Activated naive CD4-positive, alpha-beta T cell treated with anti-CD3 and anti-CD28 coated beads, Interleukin-2, amount 50 U/mL, for 16 hours (primary cell): ENCODE results near the gene SART3.
"Not testable (repeated sequence)": the region's sequence is repeated elsewhere in the genome, so short reads cannot be mapped to it uniquely, and the experiment has no call there.

ENCODE experiments used
- DNase-seq: peaks from one replicate; pipeline ENCODE4 v3.0.0-alpha.2; 2020

The SART3 gene

DNA sequence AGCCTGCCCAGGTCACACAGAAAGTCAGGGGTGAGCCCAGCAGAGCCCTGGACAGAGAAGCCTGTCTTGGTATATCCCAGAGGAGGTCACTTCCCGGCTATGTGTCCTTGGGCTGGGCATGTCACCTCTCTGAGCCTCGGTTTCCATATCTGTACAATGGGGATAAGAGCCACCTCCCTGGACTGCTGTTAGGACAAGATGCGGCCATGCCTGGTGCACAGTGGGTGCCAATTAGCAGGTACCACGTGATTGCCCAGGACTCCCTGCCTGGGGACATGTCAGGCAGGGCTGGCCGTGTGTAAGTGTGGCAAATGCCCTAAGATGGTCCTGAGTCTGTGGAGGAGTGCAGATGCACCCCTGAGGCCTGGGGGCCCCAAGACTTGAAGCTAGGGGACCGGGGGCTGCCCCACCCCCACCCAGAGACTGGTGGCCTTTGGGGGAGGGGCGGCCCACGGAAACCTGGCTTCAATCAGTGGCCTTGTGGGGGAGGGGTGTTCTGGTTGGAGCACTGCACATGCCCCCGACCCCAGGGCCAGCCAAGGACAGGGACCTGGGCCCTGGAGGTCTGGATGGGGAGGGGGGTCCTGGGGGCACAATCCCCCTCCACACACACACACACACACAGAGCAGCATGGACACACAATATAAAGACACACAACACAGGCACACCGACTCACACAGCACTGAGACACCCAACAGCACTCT, 36.0 kb upstream of the SART3 start:
- no peak for DNase-seq

DNA sequence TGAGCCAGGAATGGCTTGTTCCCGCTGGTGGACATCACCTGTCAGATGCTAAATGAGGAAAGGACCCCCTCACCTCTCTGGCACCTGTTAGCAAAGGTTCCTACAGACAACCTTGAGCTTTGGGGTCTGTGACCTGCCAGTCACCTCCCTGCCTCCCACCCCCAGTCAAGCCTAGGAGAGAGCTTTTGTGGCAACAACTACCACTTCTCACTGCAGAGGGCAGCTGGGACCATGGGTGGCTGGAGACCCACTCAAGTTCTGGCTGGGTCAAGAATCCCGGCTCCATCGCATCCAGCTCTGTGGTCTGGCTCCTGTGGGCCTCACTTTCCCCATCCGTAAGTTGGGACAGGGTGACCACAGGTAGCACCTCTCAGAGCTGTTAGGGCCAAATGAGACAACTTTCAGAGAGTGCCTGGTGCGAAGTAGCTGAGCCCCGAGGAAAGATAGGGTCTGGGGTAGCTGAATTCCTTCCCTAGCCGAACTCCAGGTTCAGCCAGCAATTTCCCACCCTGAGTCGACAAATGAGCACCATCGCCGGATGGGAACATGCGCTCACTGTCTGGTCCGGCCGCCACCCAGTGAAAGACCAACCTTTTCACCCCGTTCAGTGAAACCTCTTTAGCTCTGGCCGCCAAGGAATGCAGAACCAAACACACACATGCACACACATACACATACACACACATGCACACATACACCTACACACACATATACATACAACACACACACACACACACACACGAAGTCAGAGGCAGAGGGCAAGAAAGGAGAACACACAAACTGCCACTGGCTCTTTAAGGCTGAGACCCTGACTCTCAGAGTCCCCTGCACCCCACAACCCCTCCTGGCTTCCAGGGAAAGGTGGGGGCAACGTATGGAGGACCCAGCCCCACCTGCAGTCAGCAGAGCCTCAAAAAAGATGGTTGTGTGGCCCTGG, 35.0 kb upstream of the SART3 start:
- no peak for DNase-seq

DNA sequence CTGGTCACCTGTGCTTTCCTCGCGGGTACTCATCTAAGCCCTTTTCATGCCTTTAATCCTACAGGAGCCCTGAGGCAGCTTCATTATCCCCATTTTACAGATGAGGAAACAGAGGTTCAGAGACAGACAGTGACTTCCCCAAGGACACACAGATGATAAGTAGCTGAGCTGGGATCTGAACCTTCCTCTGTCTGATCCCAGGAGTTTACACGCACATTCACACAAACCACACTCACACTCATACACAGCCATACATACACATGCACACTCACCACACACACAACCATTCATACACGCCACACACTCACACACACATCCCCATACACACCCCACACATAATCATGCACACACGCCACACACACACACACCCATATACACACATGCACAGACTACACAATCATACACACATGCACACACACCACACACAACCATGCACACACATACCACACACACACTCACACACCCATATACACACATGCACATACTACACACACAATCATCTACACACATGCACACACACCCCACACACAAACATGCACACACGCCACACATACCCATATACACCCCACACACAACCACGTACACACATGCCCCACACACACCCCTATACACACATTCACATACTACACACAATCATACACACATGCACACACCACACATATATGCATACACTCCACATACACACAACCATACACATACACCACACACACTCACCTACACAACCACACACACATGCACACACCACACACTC, 34.2 kb upstream of the SART3 start:
- no peak for DNase-seq

DNA sequence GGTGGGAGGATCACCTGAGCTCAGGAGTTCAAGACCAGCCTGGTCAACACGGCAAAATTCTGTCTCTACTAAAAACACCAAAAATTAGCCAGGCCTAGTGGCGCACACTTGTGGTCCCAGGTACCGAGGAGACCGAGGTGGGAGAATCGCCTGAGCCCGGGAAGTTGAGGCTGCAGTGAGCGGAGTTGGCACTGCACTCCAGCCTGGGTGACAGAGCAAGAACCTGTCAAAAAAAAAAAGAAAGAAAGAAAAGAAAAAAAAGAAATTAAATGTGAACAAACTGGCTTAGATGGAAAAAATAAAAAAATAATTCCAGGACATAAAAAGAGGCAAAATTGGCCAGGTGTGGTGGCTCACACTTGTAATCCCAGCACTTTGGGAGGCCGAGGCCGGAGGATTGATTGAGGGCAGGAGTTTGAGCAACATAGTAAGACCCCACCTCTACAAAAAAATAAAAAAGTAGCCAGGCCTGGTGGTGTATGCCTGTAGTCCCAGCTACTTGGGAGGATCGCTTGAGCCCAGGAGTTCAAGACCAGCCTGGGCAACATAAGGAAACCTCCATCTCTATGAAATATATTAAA, 33.4 kb upstream of the SART3 start:
- no peak for DNase-seq

DNA sequence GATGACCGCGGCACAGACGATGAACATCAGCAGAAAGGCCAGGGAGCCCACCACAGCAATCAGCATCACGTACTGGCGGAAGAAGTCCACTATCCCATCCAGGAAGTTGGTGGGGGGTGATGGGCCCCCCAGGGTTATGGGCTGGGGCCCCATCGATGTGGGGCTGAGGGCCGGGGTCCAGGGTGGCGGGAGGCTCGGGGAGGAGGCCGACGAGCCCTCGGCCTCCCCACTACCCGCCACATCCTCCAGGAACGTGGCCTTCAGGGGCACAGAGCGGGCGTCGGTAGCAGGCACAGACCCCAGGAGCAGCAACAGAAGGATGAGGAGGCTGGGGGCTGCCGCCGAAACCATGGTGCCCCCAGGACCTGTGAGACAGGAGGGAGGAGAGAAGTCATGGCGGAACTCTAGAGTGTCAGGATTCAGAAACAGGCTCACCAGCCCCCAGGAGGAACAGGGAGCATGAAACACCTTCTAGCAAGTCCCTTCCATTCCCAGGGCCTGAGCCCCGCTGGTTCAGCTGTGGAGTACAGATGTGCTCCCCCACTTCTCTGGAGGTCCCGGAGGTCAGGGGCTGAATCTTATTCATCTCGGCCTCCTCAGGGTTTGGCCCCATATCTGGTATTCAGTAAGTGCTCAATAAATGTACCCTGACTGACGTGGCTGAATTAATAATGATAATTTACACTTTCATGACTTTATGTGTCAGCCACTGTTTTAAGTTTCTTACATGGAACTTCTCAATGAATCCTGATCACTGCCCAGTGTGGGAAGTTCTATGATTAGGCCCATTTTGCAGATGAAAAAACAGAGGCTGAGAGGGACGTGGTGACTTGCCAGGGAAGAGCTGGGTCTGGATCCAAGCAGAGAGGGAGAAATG, 31.3 kb upstream of the SART3 start:
- DNase-seq, result no peak

DNA sequence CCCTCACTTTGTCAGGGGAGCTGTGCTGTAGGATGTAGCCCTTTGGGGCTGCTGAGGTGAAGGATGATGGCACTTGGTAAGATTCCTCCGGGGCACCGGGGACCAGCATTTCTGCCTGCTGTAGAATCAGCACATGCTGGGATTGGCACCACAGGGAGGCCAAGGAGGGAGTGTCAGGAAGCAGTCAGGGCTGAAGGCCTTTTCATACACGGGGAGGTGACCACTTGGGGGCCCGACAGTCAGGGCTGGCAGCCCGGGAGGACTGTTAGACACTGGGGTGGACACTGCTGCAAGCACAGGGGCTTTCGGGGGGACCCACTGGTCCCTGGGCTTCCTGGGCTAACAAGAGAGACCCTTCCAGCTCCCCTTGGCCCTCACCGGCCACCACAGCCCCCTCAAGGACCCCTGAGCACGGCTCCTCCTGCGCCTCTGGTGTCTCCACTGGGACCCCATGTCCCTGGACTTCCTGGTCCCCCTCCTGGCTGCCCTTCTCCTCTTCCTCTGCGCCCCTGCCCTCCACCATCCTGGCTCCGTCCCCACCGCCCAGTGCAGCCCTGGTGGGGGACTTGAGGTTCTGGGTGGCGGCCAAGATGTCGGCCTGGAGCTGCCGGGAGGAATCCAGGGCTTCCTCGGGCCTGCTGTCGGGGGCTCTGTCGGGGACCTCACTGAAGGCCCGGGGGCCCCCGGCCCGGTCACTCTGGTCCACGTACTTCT, 30.5 kb upstream of the SART3 start:
- DNase-seq, result no peak

DNA sequence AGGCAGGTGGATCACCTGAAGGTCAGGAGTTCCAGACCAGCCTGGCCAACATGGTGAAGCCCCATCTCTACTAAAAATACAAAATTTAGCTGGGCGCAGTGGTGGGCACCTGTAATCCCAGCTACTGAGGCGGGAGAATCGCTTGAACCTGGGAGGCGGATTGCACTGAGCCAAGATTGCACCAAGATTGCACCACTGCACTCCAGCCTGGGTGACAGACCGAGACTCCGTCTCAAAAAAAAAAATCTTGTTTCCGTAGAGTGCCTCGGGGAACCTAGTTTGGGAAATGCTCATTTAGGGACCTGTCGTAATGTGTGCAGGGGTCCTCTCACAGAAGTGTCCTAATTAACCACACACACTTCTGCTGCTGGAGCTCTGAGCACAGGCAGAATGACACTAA, 29.5 kb upstream of the SART3 start:
- not testable (repeated sequence) for DNase-seq

DNA sequence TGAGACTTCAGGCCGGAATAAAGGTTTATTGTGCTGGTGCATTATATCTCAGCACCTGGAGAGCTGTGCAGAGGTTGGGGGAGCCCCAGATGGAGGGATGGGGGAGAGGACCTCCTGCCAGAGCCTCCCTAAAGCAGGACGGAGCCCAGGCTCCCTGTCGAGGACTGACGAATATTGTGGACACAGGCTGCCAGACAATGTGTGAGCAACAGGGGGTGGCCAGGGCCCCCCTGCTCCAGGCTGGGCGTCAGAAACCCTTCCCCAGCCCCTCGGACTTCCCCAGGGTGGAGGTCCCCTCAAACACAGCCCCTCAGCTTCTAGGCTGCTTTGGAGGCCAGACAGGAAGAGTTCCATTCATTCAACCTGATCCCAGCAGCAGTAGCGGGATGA, 28.9 kb upstream of the SART3 start:
- DNase-seq, result no peak

DNA sequence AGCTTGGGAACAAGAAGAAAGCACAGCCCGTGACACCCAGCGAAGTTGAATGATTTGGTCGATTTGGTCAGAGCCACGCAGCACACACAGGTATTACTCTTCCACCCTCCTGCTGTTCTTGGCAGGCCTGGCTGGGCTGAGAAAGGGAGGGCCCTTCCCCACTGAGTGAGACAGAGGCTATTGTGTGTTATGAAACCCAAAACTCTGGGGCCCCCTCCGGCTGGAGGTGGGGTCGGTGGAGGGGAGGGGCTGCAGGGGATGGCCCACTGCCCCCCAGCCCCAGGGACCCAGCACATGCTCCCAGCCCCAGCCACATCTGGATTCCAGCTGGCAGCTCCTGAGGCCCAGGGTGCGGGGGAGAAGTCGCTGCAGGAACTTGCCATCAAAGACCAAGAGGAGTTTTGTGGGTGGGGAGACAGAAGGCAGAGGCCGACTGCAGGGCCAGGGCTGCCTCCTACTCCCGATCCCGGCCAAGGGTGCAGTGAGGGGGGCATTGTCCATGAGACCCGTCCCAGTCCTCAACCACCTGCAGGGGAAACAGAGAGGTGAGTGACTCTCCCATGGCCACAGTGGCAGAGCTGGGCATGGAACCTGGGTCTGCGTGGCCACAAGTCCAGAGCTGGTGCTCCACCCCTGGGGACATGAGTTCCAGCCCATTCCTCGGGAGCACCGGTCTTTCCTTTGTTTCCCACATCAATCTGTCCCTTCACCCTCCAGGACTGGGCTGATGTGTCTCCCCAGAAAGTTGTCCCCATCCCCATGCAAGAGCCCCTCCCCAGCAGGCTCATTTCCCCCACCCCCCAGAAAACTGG, 28.3 kb upstream of the SART3 start:
- DNase-seq, result no peak

DNA sequence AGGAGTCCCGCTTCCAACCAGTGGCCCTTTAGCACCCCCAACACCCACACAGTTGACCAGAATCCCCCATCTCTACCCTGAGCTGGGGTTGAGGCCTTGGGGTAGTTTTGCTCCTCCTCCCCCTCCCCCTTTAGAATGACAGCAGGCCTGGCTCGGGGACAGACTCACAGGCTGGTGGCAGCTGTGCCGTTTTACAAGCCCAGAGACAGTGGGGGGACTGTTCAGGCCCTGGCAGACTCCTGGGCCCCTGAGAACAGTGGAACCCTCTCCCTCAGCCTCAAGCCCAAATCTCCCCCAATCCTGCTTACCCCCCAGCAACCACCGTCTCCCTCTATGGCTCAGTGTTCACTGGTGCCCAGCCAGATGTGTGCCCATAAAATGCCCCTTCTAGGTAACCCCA, 26.9 kb upstream of the SART3 start:
- no peak for DNase-seq

DNA sequence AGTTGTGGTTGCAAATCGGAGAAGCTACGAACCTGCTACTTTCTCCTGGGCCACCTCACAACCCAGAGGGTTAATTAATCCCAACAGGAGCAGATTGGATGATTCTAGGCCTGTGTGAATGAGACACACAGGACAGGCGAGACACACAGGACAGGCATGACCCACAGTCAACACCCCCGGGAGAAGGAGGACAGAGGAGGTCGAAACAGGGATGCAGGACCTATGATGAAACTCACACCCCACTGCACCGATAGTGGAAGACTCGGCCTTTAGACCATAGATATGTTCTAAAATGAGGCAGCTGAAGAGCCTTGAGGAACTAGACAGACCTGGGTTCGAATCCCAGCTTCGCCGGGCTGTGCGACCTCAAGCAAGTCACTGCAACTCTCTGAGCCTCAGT, 25.3 kb upstream of the SART3 start:
- no peak for DNase-seq

DNA sequence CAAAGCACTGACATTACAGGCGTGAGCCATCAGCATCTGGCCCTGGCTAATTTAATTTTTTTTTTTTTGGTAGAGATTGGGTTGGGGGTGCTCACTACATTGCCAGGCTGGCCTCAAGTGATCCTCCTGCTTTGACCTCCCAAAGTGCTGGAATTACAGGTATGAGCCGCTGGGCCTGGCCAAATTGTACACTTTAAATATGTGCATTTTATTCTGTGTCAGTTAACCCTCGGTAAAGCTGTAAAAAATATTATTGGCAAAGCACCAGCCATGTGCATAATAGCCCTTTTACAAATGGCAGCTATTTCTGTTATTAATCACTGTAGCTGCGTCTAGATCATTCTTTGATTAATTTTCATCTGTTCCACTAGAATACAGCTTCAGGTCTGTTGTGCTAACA, 24.9 kb upstream of the SART3 start:
- DNase-seq, result no peak

DNA sequence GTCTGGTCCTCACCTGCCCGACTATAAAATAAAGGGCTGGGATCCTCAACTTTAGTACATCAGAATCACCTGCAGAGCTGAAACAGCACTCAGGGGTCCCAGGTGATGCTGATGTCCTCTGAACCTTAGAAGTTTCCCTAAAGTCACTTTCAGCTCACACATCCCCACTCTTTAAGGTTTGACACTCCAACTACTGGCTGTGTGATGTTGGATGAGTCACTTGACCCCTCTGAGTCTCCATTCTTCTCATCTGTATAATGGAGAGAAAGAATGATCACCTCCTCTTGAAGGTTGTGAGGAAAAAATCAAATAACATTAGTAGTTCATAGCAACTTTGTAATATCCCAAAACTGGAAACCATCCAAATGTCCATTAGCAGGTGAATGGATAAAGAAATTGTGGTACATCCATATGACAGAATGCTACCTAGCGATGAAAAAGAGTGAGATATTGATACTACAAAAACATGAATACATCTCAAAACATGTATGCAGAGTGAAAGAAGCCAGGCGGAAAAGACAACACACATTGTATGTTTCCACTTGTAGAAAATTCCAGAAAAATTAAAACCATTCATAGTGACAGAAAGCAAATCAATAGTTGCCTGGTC, 23.6 kb upstream of the SART3 start:
- no peak for DNase-seq

DNA sequence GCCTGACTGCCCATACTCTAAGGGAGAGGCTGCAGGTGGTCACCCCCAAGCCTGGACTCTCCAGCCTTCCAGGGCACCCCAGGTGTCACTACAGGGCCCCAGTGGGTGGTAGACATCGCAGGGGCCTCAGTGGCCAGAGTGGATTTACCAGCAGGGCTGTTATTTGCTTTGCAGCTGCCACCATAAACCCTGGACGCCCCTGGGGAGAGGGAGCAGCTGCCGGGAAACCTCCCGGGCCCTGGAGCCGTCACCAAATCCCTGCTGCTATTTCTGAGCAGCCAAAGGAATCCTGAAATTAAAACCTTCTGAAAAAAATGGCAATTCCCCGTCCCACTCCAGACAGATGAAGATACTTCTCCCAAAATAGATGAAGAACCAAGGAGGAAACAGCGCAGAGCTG, 23.0 kb upstream of the SART3 start:
- no peak for DNase-seq

DNA sequence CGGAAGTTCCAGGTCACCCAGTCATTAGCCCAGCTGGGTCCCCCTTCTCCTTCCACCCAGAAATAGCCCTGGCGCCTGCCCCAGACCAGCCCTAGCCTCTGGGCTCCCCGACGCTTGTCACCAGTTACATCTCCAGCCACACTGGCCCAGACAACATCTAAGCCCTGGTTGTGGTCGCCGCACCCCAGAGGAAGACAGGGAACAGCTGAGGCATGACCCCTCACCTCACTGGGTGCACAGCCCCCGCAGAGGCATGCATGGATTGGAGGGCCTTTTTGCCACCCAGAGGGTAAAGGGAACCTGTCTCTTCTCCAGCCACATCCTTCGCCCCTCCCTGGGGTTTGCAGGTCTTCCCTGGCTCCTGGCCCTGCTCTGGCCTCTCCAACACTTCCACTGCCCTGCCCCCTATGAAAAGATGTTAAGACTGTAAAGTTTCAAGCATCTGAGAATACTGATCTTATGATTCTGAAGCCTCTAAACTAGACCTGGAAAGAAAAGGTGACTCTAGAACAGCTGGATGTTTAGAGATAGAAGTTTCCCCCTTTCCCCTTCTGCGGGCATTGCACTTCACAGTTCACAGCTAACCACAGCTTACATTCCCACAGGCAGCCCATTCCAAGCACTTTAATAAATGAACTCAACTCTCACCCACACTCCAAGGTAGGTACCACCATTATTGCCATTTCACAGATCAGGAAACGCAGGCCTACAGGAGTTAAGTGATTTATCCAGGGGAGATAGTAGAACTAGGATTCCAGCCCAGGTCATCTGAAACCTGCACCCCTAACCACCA, 22.2 kb upstream of the SART3 start:
- DNase-seq, result no peak

DNA sequence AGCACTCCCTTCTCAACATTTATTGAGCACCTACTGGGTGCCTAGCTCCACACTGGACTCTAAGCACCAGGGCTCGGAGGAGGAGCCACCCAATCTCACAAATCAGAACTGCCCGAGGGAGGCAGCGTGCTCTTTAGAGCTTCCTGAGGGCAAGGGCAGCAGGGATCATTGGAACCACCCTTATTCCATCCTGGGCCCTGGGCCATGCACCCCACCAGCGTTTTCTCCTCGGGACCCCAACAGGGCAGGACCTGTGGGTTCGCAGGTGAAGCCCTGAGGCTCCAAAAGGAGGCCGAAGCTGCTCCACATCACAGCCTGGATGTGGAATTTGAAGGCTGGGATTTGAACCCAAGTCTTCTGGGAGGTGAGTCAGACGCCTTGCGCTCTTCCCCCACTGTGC, 21.5 kb upstream of the SART3 start:
- DNase-seq, result no peak

DNA sequence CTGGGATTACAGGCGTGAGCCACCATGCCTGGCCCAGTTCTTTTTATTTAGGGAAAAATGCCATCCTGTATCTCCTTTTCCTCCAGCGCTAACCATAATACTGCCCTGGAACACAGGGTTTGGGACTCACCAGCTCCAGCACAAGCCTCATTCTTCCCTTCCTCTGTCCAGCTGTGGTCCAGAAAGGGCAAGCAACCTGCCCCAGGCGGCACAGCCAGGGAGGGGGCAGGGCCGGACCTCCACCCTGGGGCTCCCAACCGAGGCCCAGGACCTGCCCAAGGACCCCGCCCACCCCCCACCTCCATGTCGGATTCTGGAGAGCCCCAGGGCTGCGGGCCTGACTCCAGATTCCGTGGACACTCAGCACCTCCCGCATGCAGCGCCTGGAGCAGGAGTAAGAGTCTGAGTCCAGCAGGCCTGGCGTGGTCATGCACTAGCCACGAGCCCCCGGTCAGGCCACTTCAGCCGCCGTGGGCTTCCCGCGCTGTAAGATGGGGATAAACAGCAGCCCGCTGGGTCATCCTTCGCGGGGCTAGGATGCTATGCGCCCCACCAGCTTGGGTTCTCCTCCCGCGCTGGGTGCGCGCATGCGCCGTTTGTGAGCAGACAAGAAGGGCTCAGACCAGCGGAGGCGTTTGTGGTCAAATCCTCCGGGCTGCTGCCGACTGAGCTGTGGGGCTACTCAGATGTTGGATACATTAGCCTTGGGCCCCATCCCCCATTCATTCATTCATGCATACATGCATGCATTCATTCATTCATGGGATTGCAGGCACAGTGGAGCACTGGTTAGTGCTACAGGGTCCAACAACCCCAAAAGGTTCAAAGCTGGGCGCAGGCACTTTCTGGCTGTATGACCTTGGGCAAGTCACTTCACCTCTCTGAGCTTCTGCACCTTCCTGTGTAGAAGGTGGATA, 20.6 kb upstream of the SART3 start:
- DNase-seq, result no peak

DNA sequence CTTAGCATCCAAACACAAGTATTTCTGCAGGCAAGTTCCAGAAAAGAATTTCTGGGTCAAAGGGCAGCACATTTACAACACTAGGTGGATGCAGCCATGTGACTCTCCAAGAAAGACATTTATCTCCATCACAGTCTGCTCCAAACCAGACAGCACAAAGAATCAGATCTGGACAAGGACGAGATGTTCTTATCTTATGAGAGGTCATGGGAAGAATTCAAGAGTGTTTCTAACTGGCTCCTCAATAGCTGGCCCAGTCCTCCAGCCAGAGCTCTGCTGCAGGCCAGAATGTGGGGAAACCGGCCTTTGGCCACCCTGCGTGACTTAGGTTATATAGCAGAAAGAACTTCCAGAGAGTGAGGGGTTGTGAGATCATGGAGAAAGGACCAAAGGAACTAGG, 19.6 kb upstream of the SART3 start:
- no peak for DNase-seq
